Psoas muscle (tissue), 8 donors: ENCODE measurements around the gene KLHL5. TPM values are rescaled to one million over a fixed set of nuclear protein-coding genes. Genes with fewer than 3 reads are reported as not detected.

Experiments used
- ATAC-seq, 4 donors: fragments of 200-7000 bp; cut with Tn5 transposase; one replicate each; pipeline ENCODE4 v1.9.1; 2020; ENCODE audit warnings: moderate library complexity in 3 of 4, mild to moderate bottlenecking in 2 of 4
- DNase-seq, 2 donors: peaks; one replicate each; pipeline ENCODE4 v3.0.0-alpha.2; 2020
- H3K27ac ChIP-seq: fragments of 200-600 bp; one replicate; pipeline ENCODE4 v1.8.0; 2022
- H3K27me3 ChIP-seq, 3 donors: fragments of 200-600 bp in 1 of 3; one replicate each; pipeline versions ENCODE4 v1.6.1 to v1.8.0; 2013 to 2022; ENCODE audit warnings: low read length in 2 of 3, mild to moderate bottlenecking in 2 of 3, moderate library complexity in 1 of 3; ENCODE audit not compliant: insufficient read depth in 3 of 3
- H3K36me3 ChIP-seq, 2 donors: fragments of 200-600 bp in 1 of 2; one replicate each; pipeline versions ENCODE4 v1.6.1 to v1.8.0; 2013 to 2022; ENCODE audit warnings: low read depth in 1 of 2, mild to moderate bottlenecking in 1 of 2, moderate library complexity in 1 of 2; ENCODE audit not compliant: insufficient read depth in 1 of 2
- H3K4me1 ChIP-seq: fragments of 200-600 bp; one replicate; pipeline ENCODE4 v1.8.0; 2022
- H3K4me3 ChIP-seq: fragments of 200-600 bp; one replicate; pipeline ENCODE4 v1.8.0; 2022; ENCODE audit warnings: mild to moderate bottlenecking
- H3K9me3 ChIP-seq: fragments of 200-600 bp; one replicate; pipeline ENCODE4 v1.8.0; 2022
- WGBS, 3 donors: extraction: QIAGEN DNeasy Blood & Tissue Kit; methylation state at CpG; one replicate each; pipeline versions ENCODE4 v1.1.6 to v1.1.7; 2013; 5-methylcytosine and 5-hydroxymethylcytosine counted together
- intact Hi-C, 2 donors: fragments of 100-400 bp; cut with DNase I; formaldehyde crosslinking; loops; one replicate each; pipeline versions ENCODE4 v1.11.0 to v1.14.2; 2022
- polyA plus RNA-seq, 3 donors: library from polyadenylated mRNA; stranded (reverse); fragments of 200-250 nt; gene quantifications; one replicate each; pipeline ENCODE4 v1.2.3, GENCODE V29; 2013
- total RNA-seq, 4 donors: library from RNA; stranded (reverse); fragmentation: NEBNext Ultra II Directional in 2 of 4; extraction: Animal tissue kit (Norgen Biotek cat#: 25700) in 2 of 4; gene quantifications; one replicate each; pipeline versions ENCODE4 v1.2.1 to v1.2.4, GENCODE V29; 2021 to 2023
- TF ChIP-seq, protein P1 (sequence below): fragments of 200-600 bp; IDR thresholded peaks from one replicate; pipeline ENCODE4 v1.8.0; 2022; ENCODE audit warnings: antibody characterized with exemption
- donor health status: healthy with polysubstance abuse.
- donor health status: DM: no; HTN: no; CAD: no; lungs with moderate emphysema.
- donor health status: Bipolar disorder and iron deficiency.
- donor health status: healthy.
- donor health status: DM: yes; HTN: yes; CAD: no.
- donor health status: DM: no; HTN: no; CAD: no.
- donor health status: DM: no; HTN: no; CAD: no.
- donor health status: DM: yes; HTN: yes; CAD: no.

Gene KLHL5
- total and polyA plus RNA-seq, 7 donors = 6.7 to 14.9 (median 10.1) TPM

DNA sequence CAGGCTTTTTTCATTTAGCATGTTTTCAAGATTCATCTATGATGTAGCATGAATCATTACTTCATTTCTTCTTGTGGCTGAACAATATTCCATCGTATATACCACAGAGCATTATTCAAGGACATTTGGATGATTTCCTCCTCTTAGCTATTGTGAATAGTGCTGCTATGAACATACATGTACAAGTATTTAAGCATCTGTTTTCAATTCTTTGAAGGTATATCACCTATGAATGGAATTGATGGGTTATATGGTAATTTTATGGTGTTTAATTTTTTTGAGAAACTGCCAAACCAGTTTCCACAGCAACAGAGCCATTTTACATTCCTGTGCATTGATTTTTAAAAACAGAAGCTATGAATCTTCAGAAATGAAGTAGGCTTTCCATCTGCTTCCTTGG lies 84.2 kb downstream of the KLHL5 start:
- Histone ChIP-seq H3K27ac (no peak overlapping the region), H3K27me3 (no peaks in the 10 kb centered on the region), H3K9me3 (no peaks in the 10 kb centered on the region), H3K4me3 (no peak overlapping the region), H3K36me3 (no peaks in the 10 kb centered on the region), H3K4me1 (no peaks in the 10 kb centered on the region)
- ATAC-seq = no peak
- DNase-seq = no peak
- WGBS, 3 donors = 73 to 83% (median 78%) methylated on average over 1 of the region's 1 CpG
- intact Hi-C loops = no loop called here
- TF ChIP-seq, protein P1, sequence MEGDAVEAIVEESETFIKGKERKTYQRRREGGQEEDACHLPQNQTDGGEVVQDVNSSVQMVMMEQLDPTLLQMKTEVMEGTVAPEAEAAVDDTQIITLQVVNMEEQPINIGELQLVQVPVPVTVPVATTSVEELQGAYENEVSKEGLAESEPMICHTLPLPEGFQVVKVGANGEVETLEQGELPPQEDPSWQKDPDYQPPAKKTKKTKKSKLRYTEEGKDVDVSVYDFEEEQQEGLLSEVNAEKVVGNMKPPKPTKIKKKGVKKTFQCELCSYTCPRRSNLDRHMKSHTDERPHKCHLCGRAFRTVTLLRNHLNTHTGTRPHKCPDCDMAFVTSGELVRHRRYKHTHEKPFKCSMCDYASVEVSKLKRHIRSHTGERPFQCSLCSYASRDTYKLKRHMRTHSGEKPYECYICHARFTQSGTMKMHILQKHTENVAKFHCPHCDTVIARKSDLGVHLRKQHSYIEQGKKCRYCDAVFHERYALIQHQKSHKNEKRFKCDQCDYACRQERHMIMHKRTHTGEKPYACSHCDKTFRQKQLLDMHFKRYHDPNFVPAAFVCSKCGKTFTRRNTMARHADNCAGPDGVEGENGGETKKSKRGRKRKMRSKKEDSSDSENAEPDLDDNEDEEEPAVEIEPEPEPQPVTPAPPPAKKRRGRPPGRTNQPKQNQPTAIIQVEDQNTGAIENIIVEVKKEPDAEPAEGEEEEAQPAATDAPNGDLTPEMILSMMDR = no peak

DNA sequence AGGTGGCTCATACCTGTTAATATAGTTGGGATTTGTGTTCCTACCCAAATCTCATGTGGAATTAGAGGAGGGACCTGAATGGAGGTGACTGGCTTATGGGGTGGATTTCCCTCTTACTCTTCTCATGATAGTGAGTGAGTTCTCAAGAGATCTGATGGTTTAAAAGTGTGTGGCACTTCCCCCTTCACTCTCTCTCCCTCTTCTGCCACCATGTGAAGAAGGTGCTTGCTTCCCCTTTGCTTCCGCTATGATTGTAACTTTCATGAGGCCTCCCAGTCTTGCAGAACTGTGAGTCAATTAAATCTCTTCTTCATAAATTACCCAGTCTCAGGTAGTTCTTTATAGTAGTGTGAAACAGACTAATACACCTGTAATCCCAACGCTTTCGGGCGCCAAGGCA lies 92.0 kb downstream of the KLHL5 start:
- no peaks in the 10 kb centered on the region for H3K36me3 ChIP-seq

DNA sequence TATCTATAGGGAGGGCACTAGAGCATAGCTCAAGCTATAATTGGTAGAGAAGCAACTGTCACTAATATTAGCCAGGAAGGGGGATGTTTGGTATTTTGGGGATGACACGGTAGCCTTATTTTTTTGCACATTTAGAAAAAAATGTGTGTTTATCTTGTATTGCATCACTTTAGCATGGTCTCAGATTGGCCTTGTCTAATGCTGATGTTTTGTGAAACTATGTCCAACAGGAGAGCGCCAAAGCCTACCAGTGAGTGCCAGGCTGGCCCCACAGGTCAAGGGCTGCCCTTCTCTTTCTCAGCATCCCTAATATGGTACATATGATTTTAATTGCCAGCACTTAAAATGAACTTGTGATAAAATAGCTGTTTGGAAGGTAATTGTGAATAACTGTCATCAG lies 95.5 kb downstream of the KLHL5 start:
- TF ChIP-seq, protein P1 = no peak
- Histone ChIP-seq H3K4me3 (no peak overlapping the region), H3K4me1 (no peaks in the 10 kb centered on the region), H3K27ac (no peak overlapping the region), H3K27me3 (no peaks in the 10 kb centered on the region), H3K36me3 (no peaks in the 10 kb centered on the region), H3K9me3 (no peaks in the 10 kb centered on the region)
- WGBS, 3 donors = 62 to 76% (median 65%) methylated on average over 2 of the region's 2 CpGs
- ATAC-seq (no peak), DNase-seq (no peak)
- intact Hi-C loops = no loop called here

More for the DNA sequence above, 92.0 kb downstream of the KLHL5 start:
- TF ChIP-seq, protein P1 = no peak
- no peak overlapping the region for H3K4me3 ChIP-seq
- intact Hi-C loops = no loop called here
- DNase-seq (no peak), ATAC-seq (no peak)
- H3K4me1 ChIP-seq = no peaks in the 10 kb centered on the region
- WGBS, 3 donors = 95% methylated on average over 4 of the region's 4 CpGs
- no peaks in the 10 kb centered on the region for H3K27me3 ChIP-seq
- no peaks in the 10 kb centered on the region for H3K9me3 ChIP-seq
- H3K27ac ChIP-seq = no peak overlapping the region

DNA sequence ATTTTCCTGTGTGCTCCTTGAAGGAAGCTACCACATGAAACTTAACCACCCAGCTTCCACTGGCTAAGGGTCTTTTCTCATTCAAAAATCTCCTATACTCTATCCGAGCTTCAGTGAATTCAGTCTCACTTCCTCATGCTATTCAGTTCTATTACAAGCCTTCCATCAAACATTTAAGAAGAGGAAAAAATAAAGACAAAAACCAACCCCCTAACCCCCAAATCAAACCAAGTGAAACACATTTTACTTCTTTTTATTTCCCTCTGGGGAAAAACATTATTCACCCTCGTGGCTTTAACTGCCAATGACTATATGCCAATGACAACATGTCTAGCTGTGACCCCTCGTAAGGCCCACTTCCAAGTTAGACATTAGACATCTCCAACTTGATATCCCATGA lies 104.1 kb downstream of the KLHL5 start:
- intact Hi-C loops = no loop called here
- H3K9me3 ChIP-seq = no peaks in the 10 kb centered on the region
- WGBS, 3 donors = 49 to 55% (median 49%) methylated on average over 3 of the region's 3 CpGs

DNA sequence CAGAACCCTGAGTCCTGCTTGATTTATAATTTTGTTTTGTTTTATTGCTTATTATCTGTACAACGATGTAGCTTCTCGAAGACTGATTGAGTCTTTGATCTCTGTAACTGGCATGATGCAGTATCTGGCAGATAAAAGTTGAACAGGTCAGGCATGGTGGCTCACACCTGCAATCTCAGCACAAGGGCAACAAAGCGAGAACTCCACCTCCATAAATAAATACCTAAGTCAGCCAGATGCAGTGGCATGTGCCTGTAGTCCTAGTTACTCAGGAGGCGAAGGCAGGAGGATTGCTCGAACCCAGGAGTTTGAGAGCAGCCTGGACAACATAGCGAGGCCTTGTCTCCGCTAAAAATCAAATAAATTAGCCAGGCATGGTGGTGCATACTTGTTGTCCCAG lies 104.6 kb downstream of the KLHL5 start:
- Histone ChIP-seq H3K9me3 (no peaks in the 10 kb centered on the region), H3K27me3 (no peaks in the 10 kb centered on the region), H3K4me3 (no peak overlapping the region), H3K4me1 (no peaks in the 10 kb centered on the region), H3K27ac (no peak overlapping the region), H3K36me3 (no peaks in the 10 kb centered on the region)
- TF ChIP-seq, protein P1 = no peak
- WGBS, 3 donors = 93 to 94% (median 93%) methylated on average over 7 of the region's 7 CpGs
- DNase-seq (no peak), ATAC-seq (no peak)
- intact Hi-C loops = no loop called here

More for the DNA sequence above, 104.1 kb downstream of the KLHL5 start:
- no peak overlapping the region for H3K27ac ChIP-seq
- H3K27me3 ChIP-seq = no peaks in the 10 kb centered on the region
- no peaks in the 10 kb centered on the region for H3K4me1 ChIP-seq
- no peak overlapping the region for H3K4me3 ChIP-seq
- ATAC-seq = no peak
- TF ChIP-seq, protein P1 = no peak
- no peaks in the 10 kb centered on the region for H3K36me3 ChIP-seq
- DNase-seq = no peak
